Peyer's patch (tissue), 4 donors: Measurements from ENCODE around the gene HTR4. TPM values are rescaled to one million over a fixed set of nuclear protein-coding genes. Genes with fewer than 3 reads are reported as not detected.

Experiments used
- DNase-seq, 3 donors: peaks; one replicate each; pipeline ENCODE4 v3.0.0-alpha.2; 2017 to 2019
- H3K27ac ChIP-seq, 4 donors: fragments of 200-600 bp; sonication (generic); one replicate each; pipeline ENCODE4 v1.5.1; 2016 to 2019
- H3K27me3 ChIP-seq, 2 donors: fragments of 200-600 bp; sonication (generic); one replicate each; pipeline ENCODE4 v1.5.1; 2019
- H3K36me3 ChIP-seq, 3 donors: fragments of 200-600 bp; sonication (generic); one replicate each; pipeline ENCODE4 v1.5.1; 2016 to 2019
- H3K4me1 ChIP-seq, 4 donors: fragments of 200-600 bp; sonication (generic); one replicate each; pipeline ENCODE4 v1.5.1; 2016 to 2019
- H3K4me3 ChIP-seq, 4 donors: fragments of 200-600 bp; sonication (generic); 1 replicate in 3 of 4; 2 replicates in 1 of 4; pipeline ENCODE4 v1.5.1; 2016 to 2019; ENCODE audit warnings: mild to moderate bottlenecking in 1 of 4
- H3K9me3 ChIP-seq, 4 donors: fragments of 200-600 bp; sonication (generic); one replicate each; pipeline ENCODE4 v1.5.1; 2016 to 2019; ENCODE audit warnings: mild to moderate bottlenecking in 1 of 4
- CTCF ChIP-seq, 6 experiments: fragments of 450-650 bp in 4 of 6; fragments of 200-600 bp in 2 of 6; sonication (generic) in 1 of 6; IDR thresholded peaks; one replicate each; pipeline ENCODE4 v1.5.1; 2017 to 2019; ENCODE audit warnings: antibody characterized with exemption in 6 of 6, mild to moderate bottlenecking in 3 of 6, moderate library complexity in 1 of 6
- POLR2A ChIP-seq, 2 donors: fragments of 450-650 bp; IDR thresholded peaks; one replicate each; pipeline ENCODE4 v1.5.1; 2017; ENCODE audit warnings: antibody characterized with exemption in 2 of 2, mild to moderate bottlenecking in 2 of 2, moderate library complexity in 2 of 2
- total RNA-seq, 4 donors: library from RNA; depleted of rRNA; stranded (reverse); fragments of >200 nt; gene quantifications; one replicate each; pipeline ENCODE4 v1.1.0, GENCODE V29; 2016

HTR4 gene
- total RNA-seq, 4 donors from 2014 or later, result 21.5 to 46.6 (median 44.1) TPM

DNA sequence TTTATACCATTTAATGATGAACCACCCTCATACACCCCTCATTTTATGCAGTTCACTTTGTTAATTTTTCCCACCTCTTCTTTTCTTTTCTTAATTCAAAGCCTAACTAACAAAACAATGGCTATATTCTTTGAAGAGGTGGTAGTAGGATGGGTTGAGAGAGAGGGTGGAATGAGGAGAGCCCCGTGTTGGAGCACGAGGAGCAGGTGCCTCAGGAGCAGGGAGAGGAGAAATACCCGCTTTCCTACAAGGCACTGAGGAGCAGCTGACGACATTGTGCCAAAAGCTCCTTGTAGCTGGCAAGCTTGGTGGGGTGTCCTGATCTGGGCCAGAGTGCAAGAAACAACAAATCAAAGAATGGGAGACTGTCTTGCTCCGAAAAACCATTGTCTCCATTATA is 129.6 kb downstream of the HTR4 start:
- Histone ChIP-seq H3K36me3 (no peaks in the 10 kb centered on the region), H3K4me3 (no peak overlapping the region), H3K9me3 (peaks cover 0 to 4% (median 0%) of the 10 kb centered on the region in 4 donors), H3K4me1 (no peaks in the 10 kb centered on the region), H3K27me3 (no peaks in the 10 kb centered on the region), H3K27ac (no peak overlapping the region)
- TF ChIP-seq POLR2A (IDR thresholded peaks at IDR 0.05), result no peak
- no peak for TF ChIP-seq CTCF (IDR thresholded peaks at IDR 0.05)
- no peak for DNase-seq

GRCh38 chr5:148523139-148523538 is 131.2 kb downstream of the HTR4 start:
- Histone ChIP-seq H3K36me3 (no peaks in the 10 kb centered on the region), H3K4me3 (no peak overlapping the region), H3K27ac (no peak overlapping the region), H3K27me3 (no peaks in the 10 kb centered on the region), H3K4me1 (no peaks in the 10 kb centered on the region), H3K9me3 (no peaks in the 10 kb centered on the region)
- TF ChIP-seq POLR2A (IDR thresholded peaks at IDR 0.05), result no peak
- no peak for TF ChIP-seq CTCF (IDR thresholded peaks at IDR 0.05)
- no peak for DNase-seq

DNA sequence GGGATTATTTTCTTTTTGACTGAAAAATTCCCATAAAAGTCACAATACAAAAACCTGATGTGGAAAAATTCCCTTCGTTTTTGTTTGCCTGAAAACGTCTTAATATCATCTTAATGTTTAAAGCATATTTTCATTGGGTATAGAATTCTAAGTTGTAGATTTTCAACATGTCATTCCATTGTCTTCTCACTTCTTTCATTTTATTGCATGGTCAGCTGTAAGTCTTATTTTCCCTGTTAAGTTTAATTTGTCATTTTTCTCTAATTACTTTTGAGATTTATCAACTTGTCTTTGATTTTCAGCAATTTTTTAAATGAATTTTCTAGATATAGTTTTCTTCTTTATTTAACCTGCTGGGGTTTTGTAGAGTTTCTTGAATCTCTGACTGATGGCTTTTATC is 138.9 kb downstream of the HTR4 start:
- H3K4me3 ChIP-seq, result no peak overlapping the region
- H3K27me3 ChIP-seq, result no peaks in the 10 kb centered on the region
- no peak overlapping the region for H3K27ac ChIP-seq
- no peaks in the 10 kb centered on the region for H3K9me3 ChIP-seq
- no peaks in the 10 kb centered on the region for H3K36me3 ChIP-seq
- TF ChIP-seq CTCF (IDR thresholded peaks at IDR 0.05), result no peak
- no peak for TF ChIP-seq POLR2A (IDR thresholded peaks at IDR 0.05)
- DNase-seq, result no peak
- H3K4me1 ChIP-seq, result no peaks in the 10 kb centered on the region

DNA sequence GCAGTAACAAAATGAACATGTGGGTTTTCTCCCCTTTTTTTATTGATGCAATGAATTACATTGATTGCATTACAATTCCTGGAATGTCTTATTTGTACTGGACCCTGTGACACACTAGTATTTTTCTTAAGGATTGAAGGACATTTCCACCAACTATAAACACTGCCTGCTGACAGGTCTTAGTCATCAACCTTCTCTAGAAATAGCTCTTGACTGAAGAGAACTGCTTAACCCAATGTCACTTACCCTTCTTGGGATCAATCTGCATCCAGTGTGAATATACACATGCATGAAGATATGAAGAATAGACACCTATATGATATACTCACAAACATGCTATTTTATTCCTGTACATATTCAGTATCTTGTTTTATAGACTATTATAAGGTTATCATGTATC is 140.0 kb downstream of the HTR4 start:
- DNase-seq, result no peak

DNA sequence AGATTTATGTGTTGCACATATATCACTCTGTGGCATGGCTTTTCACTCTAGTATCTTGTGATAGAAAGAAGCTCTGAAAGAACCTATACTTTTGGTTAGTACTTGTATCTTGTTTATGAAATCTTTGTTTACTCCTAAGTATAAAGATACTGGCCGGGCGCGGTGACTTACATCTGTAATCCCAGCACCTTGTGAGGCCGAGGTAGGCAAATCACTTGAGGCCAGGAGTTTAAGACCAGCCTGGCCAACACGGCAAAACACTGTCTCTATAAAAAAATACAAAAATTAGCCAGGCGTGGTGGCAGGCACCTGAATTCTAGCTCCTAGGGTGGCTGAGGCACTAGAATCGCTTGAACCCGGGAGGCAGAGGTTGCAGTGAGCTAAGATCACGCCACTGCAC is 141.8 kb downstream of the HTR4 start:
- DNase-seq, result no peak
- H3K36me3 ChIP-seq, result no peaks in the 10 kb centered on the region
- TF ChIP-seq POLR2A (IDR thresholded peaks at IDR 0.05) (no peak), CTCF (IDR thresholded peaks at IDR 0.05) (no peak)
- H3K4me3 ChIP-seq, result no peak overlapping the region
- H3K9me3 ChIP-seq, result no peaks in the 10 kb centered on the region
- no peaks in the 10 kb centered on the region for H3K4me1 ChIP-seq
- no peaks in the 10 kb centered on the region for H3K27me3 ChIP-seq
- H3K27ac ChIP-seq, result no peak overlapping the region

More for the DNA sequence above, 140.0 kb downstream of the HTR4 start:
- Histone ChIP-seq H3K4me3 (no peak overlapping the region), H3K4me1 (no peaks in the 10 kb centered on the region), H3K27ac (no peak overlapping the region), H3K9me3 (no peaks in the 10 kb centered on the region), H3K36me3 (no peaks in the 10 kb centered on the region), H3K27me3 (no peaks in the 10 kb centered on the region)
- no peak for TF ChIP-seq CTCF (IDR thresholded peaks at IDR 0.05)
- no peak for TF ChIP-seq POLR2A (IDR thresholded peaks at IDR 0.05)

DNA sequence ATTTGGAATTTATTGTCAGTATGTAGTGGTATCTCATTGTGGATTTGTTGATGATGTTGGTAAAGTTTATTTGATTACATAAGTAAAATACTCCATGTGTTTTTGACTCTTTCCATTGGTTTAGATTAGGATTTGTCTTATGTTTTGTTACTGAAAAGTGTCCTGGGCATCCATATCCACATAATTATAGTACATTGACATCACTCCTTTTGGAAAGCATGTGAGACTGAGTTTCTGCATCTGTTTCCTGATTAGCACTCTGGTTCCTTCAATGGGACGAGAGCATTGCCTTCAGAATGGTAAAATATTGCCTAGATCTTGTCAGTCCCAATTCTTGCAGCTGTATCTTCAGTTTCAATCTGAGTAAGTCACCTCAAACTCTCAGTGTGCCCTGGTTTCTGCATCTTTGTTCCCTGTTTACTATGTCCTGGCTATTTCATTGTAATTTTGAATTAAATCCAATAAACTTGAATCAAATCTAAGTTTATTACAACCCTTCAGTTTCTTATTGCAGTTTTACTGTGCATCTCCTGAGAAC is 142.4 kb downstream of the HTR4 start:
- H3K27me3 ChIP-seq, result no peaks in the 10 kb centered on the region
- DNase-seq, result no peak

More for the DNA sequence above, 142.4 kb downstream of the HTR4 start:
- no peaks in the 10 kb centered on the region for H3K4me1 ChIP-seq
- no peaks in the 10 kb centered on the region for H3K36me3 ChIP-seq
- H3K27ac ChIP-seq, result no peak overlapping the region
- no peaks in the 10 kb centered on the region for H3K9me3 ChIP-seq
- no peak overlapping the region for H3K4me3 ChIP-seq
- TF ChIP-seq POLR2A (IDR thresholded peaks at IDR 0.05), result no peak
- no peak for TF ChIP-seq CTCF (IDR thresholded peaks at IDR 0.05)
